GM18508 (cell line): ENCODE measurements around the gene PDCD4.
A peak's percentile ranks its signal among the peaks of the same experiment; 100 is the strongest.

Source experiments
- ATAC-seq: cut with Tn5 transposase; IDR thresholded peaks from one replicate; pipeline ENCODE4 v1.9.1; 2021; ENCODE audit warnings: moderate number of reproducible peaks; ENCODE audit not compliant: insufficient read depth, unreplicated experiment

Gene PDCD4

DNA sequence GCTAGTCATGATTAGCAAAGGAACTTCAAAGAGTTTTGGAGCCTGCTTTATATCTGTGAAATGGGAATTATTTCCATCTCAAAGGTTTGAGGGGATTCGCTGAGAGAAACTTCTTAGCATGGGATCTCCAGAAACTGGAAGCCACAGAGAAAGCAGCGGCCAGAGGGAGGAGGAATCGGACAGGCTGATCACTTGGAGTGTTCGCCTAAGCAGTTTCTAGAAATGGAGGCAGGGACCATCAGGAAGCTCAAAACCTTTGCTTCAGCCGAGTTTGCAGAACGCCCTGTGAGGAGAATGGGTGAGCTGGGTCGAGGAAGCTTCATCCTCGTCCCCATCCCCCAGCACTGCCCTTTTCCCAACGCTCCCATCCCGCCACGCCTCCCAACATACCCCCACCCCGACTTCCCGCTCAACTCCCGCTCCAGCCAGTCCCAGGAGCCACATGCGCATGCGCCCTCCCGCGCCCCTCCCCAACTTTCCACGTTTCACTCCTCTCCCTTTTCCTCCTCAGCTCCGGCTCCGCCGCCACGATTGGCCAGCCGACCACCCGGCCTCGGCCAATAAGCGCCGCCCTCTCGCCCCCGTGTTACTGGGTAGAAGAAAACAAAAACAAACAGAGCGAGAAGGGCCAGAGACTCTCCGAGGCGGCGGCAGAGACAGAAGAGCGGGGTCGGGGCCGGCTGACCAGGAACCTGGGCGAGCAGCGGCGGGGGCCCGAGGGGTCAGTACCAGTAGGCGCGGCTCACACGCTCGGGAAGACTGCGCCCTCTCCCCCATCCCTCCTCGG is at the start of gene PDCD4:
Gene PDCD4 (plus strand): TSS at position 631 of the 787 bp plus-strand sequence. CDS start 4,100 bp downstream, outside the sequence.
- peak; percentile 48 for ATAC-seq

DNA sequence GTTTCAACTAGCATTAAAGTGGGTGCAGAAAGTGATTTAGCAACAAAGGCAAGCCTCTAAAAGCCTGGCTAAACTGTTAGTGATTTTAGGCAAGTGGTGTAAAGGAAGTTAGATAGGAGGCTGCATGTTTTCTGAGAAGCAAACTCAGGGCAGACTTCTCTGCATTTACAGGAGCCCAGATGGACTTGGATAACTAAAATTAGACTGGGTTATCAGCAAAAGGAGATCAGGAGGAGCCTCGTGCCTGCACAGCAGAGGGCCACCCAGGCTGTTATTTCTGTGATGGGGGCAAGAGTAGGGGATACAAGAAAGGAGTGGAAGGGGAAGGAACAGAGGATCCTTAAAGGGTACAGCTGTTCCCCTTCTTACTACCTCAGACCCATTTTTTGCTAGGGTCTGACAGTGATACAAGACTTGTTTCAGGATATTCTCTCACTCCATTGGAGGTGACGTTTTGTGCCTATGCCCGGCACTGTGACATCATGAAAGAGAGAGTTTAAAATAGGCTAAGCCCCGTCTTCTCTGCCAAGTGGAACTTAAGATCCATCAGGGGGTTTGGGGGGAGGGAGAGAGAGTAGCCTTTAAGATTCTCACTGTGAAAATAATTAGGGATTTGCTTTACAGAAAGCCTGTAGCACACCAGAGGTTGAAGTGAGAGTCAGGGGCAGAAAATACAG is 49.6 kb upstream of the PDCD4 start:
- ATAC-seq, result no peak

DNA sequence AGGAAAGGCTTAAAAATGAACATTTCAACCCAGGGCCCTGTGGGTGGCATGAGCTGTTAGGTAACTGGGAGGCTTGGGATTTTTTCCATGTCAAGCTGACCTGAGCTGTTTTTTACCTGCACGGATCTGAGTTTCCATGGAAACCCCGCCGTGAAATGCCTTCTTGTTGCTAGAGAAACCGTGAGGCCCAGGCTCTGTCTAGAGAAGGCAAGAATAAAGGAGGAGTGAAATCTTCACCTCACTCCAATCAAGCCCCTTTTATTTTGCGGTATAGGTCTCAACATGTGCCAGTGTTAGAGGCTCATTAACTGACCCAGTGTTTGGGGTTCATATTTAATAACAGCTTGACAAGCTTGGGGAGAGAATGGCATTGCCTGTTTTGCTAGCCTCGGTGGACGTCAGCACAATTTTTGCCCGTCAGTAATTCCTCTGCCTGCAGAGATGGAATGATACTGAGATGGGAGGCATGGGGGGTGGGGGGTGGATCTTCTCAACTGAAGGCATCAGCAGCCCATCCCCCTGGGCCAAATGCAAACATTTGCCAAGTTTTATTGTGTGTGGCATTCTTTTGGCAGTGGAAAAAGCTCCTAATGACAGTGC is 48.9 kb upstream of the PDCD4 start:
- no peak for ATAC-seq

- ATAC-seq, result no peak
Observed at GRCh38 chr10:110824152-110824441, 47.6 kb upstream of the PDCD4 start.

DNA sequence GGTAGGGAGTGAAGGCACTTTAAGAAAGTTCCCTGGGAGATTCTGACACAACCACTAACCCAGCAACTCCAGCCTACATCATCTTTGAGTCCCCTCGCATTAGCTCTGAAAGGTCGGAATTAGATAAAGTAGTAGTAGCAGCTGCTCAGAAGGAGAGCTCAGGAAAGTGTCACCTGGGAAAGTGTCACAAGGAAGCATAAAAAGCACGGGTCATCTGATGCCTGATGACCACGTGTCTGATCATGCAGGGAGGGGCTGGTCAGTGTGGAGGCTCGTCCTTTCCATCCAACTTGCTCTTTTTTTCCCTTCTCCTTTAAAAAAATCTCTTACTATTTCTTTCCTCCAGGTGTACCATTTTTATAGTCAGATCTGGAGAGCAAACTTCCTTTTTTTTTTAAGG is 47.1 kb upstream of the PDCD4 start:
- ATAC-seq, result no peak

DNA sequence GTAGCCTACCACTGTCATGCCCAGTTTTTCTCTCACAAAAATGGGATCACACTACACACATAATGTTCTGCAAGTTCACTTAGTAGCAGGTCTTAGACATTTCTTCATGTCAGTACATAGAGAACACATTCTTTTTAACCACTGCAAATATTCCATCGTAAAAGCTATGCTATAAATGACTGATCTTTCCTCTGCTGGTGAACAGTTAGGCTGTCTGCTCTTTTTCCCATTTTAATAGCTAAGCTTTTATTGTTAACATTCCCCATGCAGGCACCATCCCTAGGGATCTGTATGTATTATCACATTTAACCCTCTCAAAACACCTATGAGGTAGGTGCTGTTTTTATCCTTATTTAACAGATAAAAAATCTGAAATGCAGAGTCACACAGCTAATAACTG is 46.2 kb upstream of the PDCD4 start:
- no peak for ATAC-seq

DNA sequence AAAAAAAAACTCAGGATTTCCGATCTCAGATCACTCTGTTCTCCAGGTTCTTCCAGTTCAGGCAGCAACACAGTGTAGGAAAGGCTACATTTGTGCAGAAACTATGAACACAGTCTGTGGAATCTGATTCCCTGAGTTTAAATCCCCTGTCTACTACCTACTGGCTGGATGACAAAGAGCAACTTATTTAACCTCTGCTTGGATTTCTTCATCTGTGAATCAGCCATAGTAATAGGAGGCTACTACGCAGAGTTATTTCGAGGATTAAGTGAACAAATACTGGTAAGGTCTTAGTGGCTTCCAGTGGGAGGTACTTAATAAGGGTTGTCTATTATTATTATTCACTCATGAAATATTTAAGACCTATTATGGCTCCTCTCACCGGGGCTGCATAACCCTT is 44.3 kb upstream of the PDCD4 start:
- no peak for ATAC-seq

GRCh38 chr10:110827875-110828274 is 43.9 kb upstream of the PDCD4 start:
- ATAC-seq, result no peak

DNA sequence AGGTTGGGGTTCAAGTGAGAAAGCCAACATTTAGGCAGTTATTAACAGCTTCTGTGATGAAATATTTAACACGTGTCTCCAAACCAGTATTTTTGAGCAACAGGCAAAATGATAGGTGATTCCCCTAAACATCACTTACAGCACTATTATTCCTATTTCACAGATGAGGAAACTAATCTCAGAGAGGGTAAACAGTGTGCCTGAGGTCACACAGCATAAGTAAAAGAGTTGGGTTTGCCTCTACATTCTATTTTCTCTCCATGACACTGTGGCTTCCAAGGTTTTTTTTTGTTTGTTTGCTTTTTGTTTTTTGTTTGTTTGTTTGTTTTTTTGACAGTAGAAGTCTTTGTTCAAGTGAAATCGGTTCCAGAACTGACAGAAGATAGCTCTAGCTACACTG is 43.2 kb upstream of the PDCD4 start:
- ATAC-seq, result no peak

GRCh38 chr10:110829721-110830410 is 41.9 kb upstream of the PDCD4 start:
- no peak for ATAC-seq

- ATAC-seq, result no peak
Observed at GRCh38 chr10:110833234-110833940, 38.3 kb upstream of the PDCD4 start.

- ATAC-seq, result no peak
Observed at GRCh38 chr10:110833941-110834628, 37.6 kb upstream of the PDCD4 start.

DNA sequence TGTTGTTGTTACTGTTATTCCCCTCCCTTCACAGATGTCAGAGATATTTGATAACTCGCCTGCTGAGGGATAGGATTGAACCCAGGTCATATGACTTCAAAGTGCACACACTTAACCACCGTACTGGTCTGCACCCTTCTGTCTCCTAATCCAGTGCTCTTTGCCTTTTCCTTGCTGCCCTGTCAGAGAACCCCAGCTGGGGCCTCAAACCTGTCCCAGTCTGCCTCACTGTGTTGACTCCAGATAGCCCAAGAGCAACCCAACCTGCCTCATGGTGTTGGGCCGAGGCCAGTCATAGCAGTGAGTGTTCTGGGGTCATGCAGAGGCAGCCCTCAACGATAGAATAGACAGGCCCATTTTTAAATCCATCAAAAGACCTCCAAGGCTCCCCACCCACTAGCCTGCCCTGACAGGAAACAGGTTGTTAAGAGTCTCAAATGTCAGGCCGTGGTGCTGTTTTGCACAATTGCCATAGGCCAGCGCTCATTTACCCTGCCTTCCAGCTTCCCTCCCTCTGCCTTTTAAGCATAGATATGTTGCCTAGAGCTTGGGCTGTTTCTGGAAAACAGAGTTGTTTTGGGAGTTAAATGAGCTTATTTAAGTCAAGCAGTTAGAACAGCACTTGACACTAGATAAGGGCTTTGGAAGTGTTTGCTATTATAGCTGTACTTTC is 37.0 kb upstream of the PDCD4 start:
- ATAC-seq, result no peak

- no peak for ATAC-seq
Observed at GRCh38 chr10:110835841-110836240, 35.9 kb upstream of the PDCD4 start.

DNA sequence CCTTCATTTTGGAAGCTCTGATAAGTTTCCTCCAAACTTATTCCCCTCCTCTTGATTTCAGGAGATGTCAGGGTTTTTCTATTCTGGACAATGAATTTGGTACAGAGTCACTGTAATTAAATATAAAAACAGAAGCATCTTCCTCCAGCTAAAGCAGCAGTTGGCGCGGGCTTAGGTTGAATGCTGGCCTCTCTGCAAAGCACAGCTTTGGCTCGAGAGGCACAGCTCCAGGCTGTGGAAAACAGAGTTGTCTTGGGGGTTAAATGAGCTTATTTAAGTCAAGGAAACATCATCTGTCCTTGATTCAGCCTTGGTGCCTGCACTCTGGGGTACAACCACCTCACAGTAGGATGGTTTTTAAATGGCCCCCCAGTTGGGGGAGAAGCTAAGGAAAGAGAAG is 35.0 kb upstream of the PDCD4 start:
- no peak for ATAC-seq

DNA sequence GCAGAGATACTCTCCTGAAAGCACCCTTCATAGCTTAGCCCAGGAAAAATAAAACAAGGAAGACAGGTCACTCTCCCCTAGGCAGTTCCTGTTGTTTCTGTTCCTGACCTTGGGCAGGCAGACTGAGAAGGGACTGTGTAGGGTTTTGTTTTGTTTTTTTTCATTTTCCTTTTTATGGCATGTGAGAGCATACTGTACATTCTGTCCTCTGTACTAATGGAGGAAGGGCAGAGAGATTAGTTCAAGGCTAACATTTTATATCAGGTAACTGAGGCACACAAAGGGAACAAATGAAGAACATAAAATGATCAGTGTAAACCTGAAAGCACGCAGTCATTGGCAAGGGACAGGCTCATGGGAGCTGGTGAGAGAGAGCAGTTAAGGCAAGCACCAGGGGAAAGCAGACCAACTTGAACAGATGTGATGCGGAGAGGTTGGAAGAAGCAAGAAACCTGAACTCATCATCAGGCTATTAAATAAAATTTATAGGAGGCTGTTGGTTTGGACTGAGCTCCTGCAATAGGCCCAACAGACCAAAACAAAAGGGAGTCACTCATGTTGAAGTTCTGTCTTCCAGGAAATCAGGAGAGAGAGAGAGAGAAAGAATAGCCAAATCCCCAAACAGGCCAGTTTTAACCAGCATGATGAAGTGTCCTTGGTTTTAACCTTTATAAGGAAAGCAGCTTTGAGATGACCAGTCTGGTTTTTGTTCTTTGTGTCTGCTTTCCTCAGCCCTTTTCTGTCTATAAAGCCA is 34.1 kb upstream of the PDCD4 start:
- no peak for ATAC-seq

GRCh38 chr10:110840225-110840922 is 31.4 kb upstream of the PDCD4 start:
- no peak for ATAC-seq

GRCh38 chr10:110840923-110841428 is 30.8 kb upstream of the PDCD4 start:
- ATAC-seq, result no peak
